Activated CD4-positive, CD25-positive, alpha-beta regulatory T cell (primary cell): ENCODE data around the gene VSIG10.
"Not testable (repeated sequence)": the region's sequence is repeated elsewhere in the genome, so short reads cannot be mapped to it uniquely, and the experiment has no call there.

Experiments
- DNase-seq, 4 experiments: peaks; one replicate each; lab custom pipeline; 2025; lab: John Stamatoyannopoulos, UW

The VSIG10 gene

GRCh38 chr12:118103601-118104382 is at the start of gene VSIG10:
VSIG10 (minus strand) TSS chr12:118104011; CDS start chr12:118103671, 340 bp downstream.
- DNase-seq: peak in 1 of 4 experiments; percentile 3

- DNase-seq: no peak
Observed at GRCh38 chr12:118151755-118152154, 47.9 kb upstream of the VSIG10 start.

- no peak for DNase-seq
Observed at GRCh38 chr12:118150625-118151024, 46.8 kb upstream of the VSIG10 start.

- no peak for DNase-seq
Observed at GRCh38 chr12:118148287-118148686, 44.5 kb upstream of the VSIG10 start.

GRCh38 chr12:118145798-118146156 is 42.0 kb upstream of the VSIG10 start:
- DNase-seq: no peak

GRCh38 chr12:118145113-118145797 is 41.4 kb upstream of the VSIG10 start:
- no peak for DNase-seq

GRCh38 chr12:118144499-118144898 is 40.7 kb upstream of the VSIG10 start:
- DNase-seq: no peak

GRCh38 chr12:118140825-118141224 is 37.0 kb upstream of the VSIG10 start:
- DNase-seq: no peak

- no peak for DNase-seq
Observed at GRCh38 chr12:118137148-118137678, 33.4 kb upstream of the VSIG10 start.

GRCh38 chr12:118136559-118137003 is 32.8 kb upstream of the VSIG10 start:
- peak in 2 of 4 experiments; percentile 13 to 14 for DNase-seq

- peak; percentile 84 to 88 (median 88) for DNase-seq
Observed at GRCh38 chr12:118135788-118136558, 32.2 kb upstream of the VSIG10 start, which contains the start of gene PEBP1. PEBP1 (plus strand) TSS chr12:118136124; CDS start chr12:118136210, 86 bp downstream.

GRCh38 chr12:118129436-118129835 is 25.6 kb upstream of the VSIG10 start:
- DNase-seq: not testable (repeated sequence)

- DNase-seq: no peak
Observed at GRCh38 chr12:118127867-118128266, 24.1 kb upstream of the VSIG10 start.

- DNase-seq: no peak
Observed at GRCh38 chr12:118126119-118126757, 22.4 kb upstream of the VSIG10 start.

- no peak for DNase-seq
Observed at GRCh38 chr12:118125743-118126118, 21.9 kb upstream of the VSIG10 start.

GRCh38 chr12:118124333-118124874 is 20.6 kb upstream of the VSIG10 start:
- DNase-seq: no peak

GRCh38 chr12:118122264-118122663 is 18.5 kb upstream of the VSIG10 start:
- no peak for DNase-seq

- DNase-seq: peak; percentile 31 to 53 (median 46)
Observed at GRCh38 chr12:118120579-118121363, 17.0 kb upstream of the VSIG10 start.

- DNase-seq: no peak
Observed at GRCh38 chr12:118119449-118119879, 15.7 kb upstream of the VSIG10 start.

GRCh38 chr12:118109088-118109487 is 5.3 kb upstream of the VSIG10 start:
- no peak for DNase-seq
